Activated naive CD8-positive, alpha-beta T cell treated with anti-CD3 and anti-CD28 coated beads, Interleukin-2, amount 50 U/mL, for 24 hours (primary cell): ENCODE data around the gene DNAH17.
"Not testable (repeated sequence)": the region's sequence is repeated elsewhere in the genome, so short reads cannot be mapped to it uniquely, and the experiment has no call there.

Source experiments
- ATAC-seq: fragments of 150-1000 bp; cut with Tn5 transposase; one replicate; pipeline ENCODE4 v1.10.0; 2021
- DNase-seq: peaks from one replicate; pipeline ENCODE4 v3.0.0; 2021
- H3K27ac Mint-ChIP-seq: one replicate; pipeline ENCODE4 v1.8.0; 2021; ENCODE audit warnings: mild to moderate bottlenecking, mixed read lengths
- H3K27me3 Mint-ChIP-seq: one replicate; pipeline ENCODE4 v1.8.0; 2021; ENCODE audit warnings: mixed read lengths
- H3K36me3 Mint-ChIP-seq: one replicate; pipeline ENCODE4 v1.8.0; 2021; ENCODE audit warnings: low read depth, mixed read lengths
- H3K4me1 Mint-ChIP-seq: one replicate; pipeline ENCODE4 v1.8.0; 2021; ENCODE audit warnings: mixed read lengths
- H3K4me3 Mint-ChIP-seq: one replicate; pipeline ENCODE4 v1.8.0; 2021; ENCODE audit warnings: mild to moderate bottlenecking, moderate library complexity, mixed read lengths
- H3K9me3 Mint-ChIP-seq: one replicate; pipeline ENCODE4 v1.8.0; 2021; ENCODE audit warnings: mixed read lengths

DNAH17 gene

DNA sequence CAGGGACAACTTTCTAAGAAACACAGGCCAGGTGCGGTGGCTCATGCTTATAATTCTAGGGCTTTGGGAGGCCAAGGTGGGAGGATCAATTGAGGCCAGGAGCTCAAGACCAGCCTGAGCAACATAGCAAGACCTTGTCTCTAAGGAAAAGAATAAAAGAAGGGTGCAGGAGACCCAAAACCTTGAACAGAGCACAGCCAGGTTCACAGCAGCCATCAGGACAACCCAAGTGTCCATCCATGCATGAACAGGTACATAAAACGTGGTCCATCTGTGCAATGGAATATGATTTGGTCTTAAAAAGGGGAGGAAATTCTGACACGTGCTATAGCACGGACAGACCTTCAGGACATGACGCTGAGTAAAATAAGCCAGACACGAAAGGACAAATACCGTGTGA lies 107.8 kb downstream of the DNAH17 start:
- H3K4me1 Mint-ChIP-seq: peaks cover 3% of the 10 kb centered on the region
- no peaks in the 10 kb centered on the region for H3K9me3 Mint-ChIP-seq
- no peak for ATAC-seq
- peaks cover 3% of the 10 kb centered on the region for H3K27me3 Mint-ChIP-seq
- no peak for DNase-seq
- no peak overlapping the region for H3K4me3 Mint-ChIP-seq
- no peaks in the 10 kb centered on the region for H3K36me3 Mint-ChIP-seq
- no peak overlapping the region for H3K27ac Mint-ChIP-seq

DNA sequence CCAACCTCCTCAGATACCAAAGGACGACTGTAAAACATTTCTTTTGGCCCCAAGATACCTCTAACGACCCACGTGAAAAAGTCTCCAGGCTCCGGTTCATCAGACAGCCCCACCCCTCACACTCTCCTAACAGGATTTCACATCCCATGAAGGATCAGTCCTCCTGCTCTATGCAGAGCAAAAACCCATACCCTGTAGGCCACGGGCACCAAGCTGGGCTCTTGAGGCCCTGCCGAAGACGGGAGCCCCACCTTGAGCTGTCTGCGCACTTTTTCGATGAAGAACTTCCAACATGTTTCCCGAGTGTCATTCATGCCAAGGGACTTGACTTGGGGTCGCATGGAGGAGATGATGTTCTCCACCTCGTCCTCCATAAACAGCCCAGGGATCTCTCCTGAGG lies 108.8 kb downstream of the DNAH17 start:
- DNase-seq: no peak
- no peak for ATAC-seq
- no peaks in the 10 kb centered on the region for H3K4me1 Mint-ChIP-seq
- H3K4me3 Mint-ChIP-seq: no peak overlapping the region
- no peak overlapping the region for H3K27ac Mint-ChIP-seq
- peaks cover 3% of the 10 kb centered on the region for H3K27me3 Mint-ChIP-seq
- H3K9me3 Mint-ChIP-seq: no peaks in the 10 kb centered on the region
- no peaks in the 10 kb centered on the region for H3K36me3 Mint-ChIP-seq

DNA sequence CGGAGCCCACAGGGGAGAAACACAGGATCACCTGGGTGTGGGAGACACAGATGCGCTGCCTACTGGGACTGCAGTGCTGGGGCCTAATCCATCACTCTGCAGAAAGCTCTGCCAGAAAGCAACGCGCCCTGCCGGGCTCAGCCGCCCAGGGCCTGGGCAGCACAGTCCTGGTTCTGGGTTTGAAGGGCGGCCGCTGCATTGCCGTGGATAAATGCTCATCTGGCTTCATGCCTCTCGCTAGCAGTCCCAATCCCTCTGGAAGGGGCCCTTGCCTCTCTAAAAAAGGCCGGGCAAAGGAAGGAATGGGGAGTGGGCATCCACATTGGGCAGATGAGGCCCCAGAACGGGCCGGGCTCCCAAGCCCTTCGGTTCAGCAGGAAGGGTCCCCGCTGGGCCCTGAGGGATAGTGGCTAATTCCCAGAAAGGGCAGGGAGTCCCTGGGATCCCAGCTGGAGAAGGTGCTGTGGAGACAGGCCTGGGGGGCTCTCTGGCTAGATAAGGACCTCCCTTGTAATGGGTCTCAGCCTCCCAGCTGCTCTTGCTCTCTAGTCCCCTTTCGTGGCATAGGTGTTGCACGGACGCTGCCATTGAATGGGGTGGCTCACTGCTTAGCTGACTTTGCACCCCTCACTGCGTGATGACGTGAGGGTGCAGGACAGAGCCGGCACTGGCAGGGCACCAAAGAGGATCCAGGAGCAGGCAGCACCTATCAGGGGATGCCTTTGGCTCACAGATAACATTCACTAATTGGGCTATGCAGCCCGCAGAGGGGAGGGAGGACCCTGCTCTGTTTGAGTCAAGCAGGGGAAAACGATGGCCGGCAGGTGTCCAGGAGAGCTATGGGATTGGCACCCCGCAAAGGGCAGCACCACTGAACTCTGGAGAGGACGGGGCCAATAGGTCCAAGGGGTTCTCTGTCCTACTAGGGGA lies 110.1 kb downstream of the DNAH17 start:
- H3K36me3 Mint-ChIP-seq: no peaks in the 10 kb centered on the region
- no peak overlapping the region for H3K27ac Mint-ChIP-seq
- H3K9me3 Mint-ChIP-seq: no peaks in the 10 kb centered on the region
- DNase-seq (no peak), ATAC-seq (no peak)
- no peak overlapping the region for H3K4me3 Mint-ChIP-seq
- no peaks in the 10 kb centered on the region for H3K4me1 Mint-ChIP-seq
- H3K27me3 Mint-ChIP-seq: no peaks in the 10 kb centered on the region

DNA sequence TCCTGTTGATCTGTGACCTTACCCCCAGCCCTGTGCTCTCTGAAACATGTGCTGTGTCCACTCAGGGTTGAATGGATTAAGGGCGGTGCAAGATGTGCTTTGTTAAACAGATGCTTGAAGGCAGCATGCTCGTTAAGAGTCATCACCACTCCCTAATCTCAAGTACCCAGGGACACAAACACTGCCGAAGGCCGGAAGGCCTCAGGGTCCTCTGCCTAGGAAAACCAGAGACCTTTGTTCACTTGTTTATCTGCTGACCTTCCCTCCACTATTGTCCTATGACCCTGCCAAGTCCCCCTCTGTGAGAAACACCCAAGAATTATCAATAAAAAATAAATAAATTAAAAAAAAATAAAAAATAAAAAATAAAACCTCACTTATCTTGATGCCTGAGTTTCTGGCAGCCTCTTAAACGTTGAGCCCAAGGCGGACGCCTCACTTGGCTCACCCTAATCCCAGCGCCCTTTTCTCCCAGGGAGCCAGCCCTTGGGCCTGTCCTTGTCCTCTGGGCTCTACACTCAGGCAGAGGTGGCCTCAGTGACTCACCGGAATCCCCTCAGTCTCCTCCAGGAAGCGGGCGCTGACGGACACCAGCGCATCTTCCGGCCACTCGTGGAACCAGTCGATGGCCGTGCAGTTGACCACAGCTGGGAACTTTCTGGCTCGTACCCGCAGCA lies 110.9 kb downstream of the DNAH17 start:
- H3K27me3 Mint-ChIP-seq, H3K27ac Mint-ChIP-seq, H3K36me3 Mint-ChIP-seq, DNase-seq, H3K4me3 Mint-ChIP-seq, H3K9me3 Mint-ChIP-seq, H3K4me1 Mint-ChIP-seq, ATAC-seq: not testable (repeated sequence)

DNA sequence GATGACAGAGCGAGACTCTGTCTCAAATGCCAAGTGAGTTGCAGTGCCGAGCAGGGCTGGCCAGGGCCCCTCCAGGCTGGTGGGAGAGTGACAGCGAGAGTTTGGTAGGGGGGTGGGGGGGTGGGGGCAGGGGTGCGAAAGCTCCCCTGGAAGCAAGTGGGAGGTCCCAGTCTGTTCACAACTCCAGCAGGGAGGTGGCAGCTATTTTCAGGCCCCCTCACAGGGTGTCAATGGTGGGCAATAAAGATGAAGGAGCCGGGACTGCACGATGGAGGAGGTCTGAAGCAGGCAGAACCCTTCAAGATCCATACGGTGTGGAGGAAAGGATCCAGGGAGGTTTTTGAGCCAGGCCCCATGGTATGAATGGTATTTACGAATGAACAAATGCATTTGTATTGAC lies 115.0 kb downstream of the DNAH17 start:
- Mint-ChIP-seq H3K36me3 (no peaks in the 10 kb centered on the region), H3K27ac (no peak overlapping the region), H3K4me1 (no peaks in the 10 kb centered on the region), H3K9me3 (no peaks in the 10 kb centered on the region), H3K4me3 (no peak overlapping the region), H3K27me3 (peaks cover 1% of the 10 kb centered on the region)
- DNase-seq: no peak
- no peak for ATAC-seq

DNA sequence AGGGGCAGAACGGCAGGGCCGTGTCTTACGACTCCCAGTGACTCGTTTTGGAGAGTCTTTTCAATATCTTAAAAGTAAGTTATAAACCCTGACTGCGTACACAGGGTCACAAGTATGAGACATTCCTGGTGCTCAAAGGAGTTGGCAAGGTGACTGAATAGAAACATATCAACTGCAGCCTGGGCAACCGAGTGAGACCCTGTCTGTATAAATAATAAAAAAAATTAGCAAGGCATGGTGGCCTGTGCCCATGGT lies 115.5 kb downstream of the DNAH17 start:
- Mint-ChIP-seq H3K4me3 (no peak overlapping the region), H3K27ac (no peak overlapping the region), H3K36me3 (no peaks in the 10 kb centered on the region), H3K4me1 (no peaks in the 10 kb centered on the region), H3K9me3 (no peaks in the 10 kb centered on the region), H3K27me3 (peaks cover 1% of the 10 kb centered on the region)
- no peak for DNase-seq
- ATAC-seq: no peak

DNA sequence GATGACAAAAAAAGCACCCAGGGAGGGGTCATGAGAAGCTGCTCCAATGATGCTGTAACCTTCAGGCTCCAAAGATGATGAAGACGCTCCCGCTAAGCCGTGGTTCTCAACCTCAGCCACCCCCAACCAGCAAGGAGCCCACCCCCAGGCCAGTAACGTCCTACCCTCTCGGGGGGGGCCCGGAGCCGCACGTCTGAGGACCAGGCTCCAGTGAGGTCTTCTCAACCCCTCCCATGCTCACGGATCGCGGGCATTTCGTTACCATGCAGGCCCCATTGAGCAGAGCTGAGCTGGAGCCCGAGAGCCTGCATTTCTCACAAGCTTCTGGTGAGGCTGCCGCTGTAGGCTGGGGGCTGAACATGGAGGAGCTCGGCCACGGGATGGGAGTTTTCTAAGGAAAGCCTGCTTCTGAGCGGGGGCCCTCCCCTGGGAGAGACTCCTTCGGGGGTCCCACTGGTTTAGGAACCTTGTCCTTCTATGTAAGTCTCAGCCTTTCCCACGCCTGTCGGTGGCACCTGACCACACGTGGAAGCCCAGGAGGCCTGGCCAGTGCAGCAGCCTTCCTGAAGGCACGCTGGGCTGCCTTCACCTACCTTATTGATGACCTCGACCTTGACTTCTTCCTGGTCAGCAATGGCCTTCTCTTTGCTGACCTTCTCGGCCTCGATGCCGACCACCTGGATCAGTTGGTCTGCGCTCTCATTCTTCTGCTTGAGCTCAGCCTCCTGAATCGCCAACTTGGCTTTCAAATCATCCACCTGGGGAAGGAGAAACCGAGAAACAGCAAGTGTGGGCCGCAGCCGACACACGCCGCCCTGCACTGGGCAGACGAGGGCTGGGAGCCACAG lies 116.0 kb downstream of the DNAH17 start:
- Mint-ChIP-seq H3K4me1 (no peaks in the 10 kb centered on the region), H3K27ac (no peak overlapping the region), H3K4me3 (no peak overlapping the region), H3K9me3 (no peaks in the 10 kb centered on the region), H3K27me3 (peaks cover 1% of the 10 kb centered on the region), H3K36me3 (no peaks in the 10 kb centered on the region)
- ATAC-seq: no peak
- DNase-seq: no peak

DNA sequence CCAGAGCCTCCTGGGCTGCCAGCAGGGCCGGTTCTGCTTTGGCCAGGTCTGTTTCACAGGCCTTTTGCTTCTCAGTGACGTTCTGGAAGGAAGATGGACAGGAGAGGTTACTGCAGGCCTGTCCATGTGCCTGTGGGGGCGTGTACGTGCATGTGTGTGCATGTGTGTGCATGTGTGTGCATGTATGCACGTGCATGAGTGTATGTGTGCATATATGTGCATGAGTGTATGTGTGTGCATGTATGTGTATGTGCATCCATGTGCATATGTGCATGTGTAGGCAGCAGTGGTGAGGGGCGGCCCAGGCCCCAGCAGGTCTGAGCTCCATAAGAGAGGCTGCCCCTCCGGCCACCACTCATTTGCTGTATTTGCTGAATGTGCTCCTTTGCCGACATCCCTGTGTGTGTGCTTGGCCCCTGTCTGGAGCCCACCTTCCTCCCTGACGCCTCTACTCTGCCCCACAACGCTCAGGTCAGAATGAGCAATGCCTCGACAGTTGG lies 117.0 kb downstream of the DNAH17 start:
- no peaks in the 10 kb centered on the region for H3K36me3 Mint-ChIP-seq
- H3K27ac Mint-ChIP-seq: no peak overlapping the region
- ATAC-seq (no peak), DNase-seq (no peak)
- no peak overlapping the region for H3K4me3 Mint-ChIP-seq
- H3K27me3 Mint-ChIP-seq: peaks cover 1% of the 10 kb centered on the region
- no peaks in the 10 kb centered on the region for H3K9me3 Mint-ChIP-seq
- no peaks in the 10 kb centered on the region for H3K4me1 Mint-ChIP-seq

DNA sequence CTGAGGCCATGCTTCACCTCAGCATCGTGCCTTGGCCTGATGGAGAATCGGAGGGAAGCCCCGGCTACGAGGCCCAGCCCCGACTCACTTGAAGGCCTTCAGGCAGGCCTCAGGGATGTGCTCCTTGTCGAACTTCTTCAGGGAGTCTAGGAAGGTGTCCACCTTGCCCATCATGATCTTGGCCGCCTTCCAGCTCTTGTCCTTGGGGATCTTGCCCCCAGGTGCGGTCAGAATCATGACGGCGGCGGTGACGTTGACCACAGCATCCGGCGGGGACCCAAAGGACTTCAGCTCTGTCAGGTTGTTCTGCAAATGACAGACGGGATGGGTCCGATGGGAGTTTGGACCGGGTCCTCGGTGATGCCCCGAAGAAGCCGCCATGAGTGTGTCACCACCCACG lies 117.5 kb downstream of the DNAH17 start:
- Mint-ChIP-seq H3K4me1 (no peaks in the 10 kb centered on the region), H3K27ac (no peak overlapping the region), H3K9me3 (no peaks in the 10 kb centered on the region), H3K36me3 (no peaks in the 10 kb centered on the region), H3K27me3 (peaks cover 1% of the 10 kb centered on the region), H3K4me3 (no peak overlapping the region)
- ATAC-seq (no peak), DNase-seq (no peak)

DNA sequence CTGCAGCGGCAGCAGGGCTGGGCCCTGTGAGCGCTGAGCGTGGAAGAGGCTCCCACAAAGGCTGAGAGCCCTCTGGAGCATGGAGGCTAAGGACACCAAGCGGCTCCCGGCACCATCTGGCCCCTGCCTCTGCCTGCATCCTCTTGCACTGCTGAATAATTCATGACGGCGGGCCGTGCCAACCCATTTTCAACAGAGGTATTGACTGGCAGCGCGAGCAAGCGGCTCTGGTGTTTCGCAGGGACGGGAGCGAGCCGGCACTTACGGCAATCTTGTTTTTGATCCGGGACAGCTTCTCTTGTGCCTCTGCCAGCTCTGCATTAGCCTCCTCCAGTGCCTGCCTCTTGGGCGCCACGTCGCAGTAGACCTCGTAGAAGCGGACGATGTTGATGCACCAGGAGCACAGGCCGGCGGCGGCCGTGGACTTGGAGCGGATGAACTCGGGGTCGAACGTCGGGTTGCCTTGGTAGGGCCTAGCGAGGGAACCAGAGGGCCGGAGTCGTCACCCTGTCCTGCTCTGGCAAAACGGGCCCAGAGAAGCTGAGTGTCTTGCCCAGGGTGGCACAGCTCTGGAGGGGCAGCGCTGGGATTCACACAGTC lies 118.4 kb downstream of the DNAH17 start:
- no peak for DNase-seq
- Mint-ChIP-seq H3K9me3 (no peaks in the 10 kb centered on the region), H3K36me3 (no peaks in the 10 kb centered on the region), H3K4me1 (no peaks in the 10 kb centered on the region), H3K27me3 (peaks cover 1% of the 10 kb centered on the region), H3K27ac (no peak overlapping the region), H3K4me3 (no peak overlapping the region)
- ATAC-seq: no peak

DNA sequence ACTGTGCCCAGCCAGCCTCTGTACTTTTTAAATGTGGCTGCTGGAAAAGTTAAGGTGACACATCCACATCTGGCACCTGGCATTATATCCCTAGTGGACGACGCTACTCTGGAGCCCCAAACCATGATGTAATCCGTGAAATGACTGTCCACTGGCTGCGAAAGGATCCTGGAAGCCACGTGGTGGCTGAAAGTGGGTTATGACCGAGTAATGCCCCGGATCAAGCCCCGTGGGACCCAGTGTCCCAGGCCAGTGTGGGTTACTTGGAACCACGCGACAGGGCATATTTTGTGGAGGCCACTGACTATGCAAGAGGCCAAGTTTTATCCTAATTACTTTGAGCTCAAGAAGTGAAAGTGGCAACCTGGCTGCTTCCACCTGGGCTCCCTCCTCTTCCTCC lies 119.1 kb downstream of the DNAH17 start:
- H3K27ac Mint-ChIP-seq: no peak overlapping the region
- no peaks in the 10 kb centered on the region for H3K4me1 Mint-ChIP-seq
- H3K9me3 Mint-ChIP-seq: no peaks in the 10 kb centered on the region
- no peak for ATAC-seq
- H3K36me3 Mint-ChIP-seq: no peaks in the 10 kb centered on the region
- H3K27me3 Mint-ChIP-seq: peaks cover 1% of the 10 kb centered on the region
- no peak overlapping the region for H3K4me3 Mint-ChIP-seq
- DNase-seq: no peak

DNA sequence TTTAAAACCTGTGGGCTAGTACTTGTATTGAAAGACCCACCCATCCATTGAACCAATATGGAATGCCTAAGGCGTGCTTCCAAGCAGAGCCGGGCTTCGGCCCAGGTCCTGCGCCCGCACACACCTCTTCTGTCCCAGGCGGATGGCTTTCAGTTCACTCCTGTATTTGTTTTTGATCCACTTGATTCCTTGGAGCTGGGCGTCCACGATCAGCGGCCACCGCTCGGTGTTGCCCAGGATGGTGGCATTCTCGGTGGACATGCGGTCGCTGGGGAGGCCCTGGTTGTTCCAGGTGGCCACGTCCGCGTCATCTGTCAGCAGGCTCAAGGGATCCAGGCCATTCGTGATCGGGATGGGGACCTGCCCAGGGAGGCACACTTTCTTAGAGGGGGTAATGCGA lies 122.8 kb downstream of the DNAH17 start:
- Mint-ChIP-seq H3K36me3 (no peaks in the 10 kb centered on the region), H3K27me3 (no peaks in the 10 kb centered on the region), H3K9me3 (no peaks in the 10 kb centered on the region), H3K27ac (no peak overlapping the region), H3K4me3 (no peak overlapping the region), H3K4me1 (no peaks in the 10 kb centered on the region)
- DNase-seq (no peak), ATAC-seq (no peak)

DNA sequence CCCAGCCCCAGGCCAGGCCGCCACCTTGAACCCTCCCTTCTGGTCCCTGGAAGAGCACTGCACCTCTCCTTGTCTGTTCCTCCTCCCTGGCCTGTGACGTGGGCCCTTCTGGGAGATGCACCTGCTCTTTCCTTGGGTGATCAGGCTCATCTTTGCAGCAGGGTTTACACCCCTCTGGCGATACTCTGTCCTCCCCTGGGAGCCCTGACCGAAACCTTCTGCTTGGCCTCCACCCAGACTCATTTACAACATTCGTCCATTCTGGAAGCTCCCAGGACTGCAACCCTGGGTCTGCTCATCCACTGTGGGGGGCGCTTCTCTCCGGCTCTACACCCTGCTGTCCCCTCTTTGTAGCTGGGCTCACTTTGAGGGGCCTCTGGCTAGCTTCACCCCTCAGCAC lies 125.4 kb downstream of the DNAH17 start:
- ATAC-seq (no peak), DNase-seq (no peak)
- Mint-ChIP-seq H3K27ac (no peak overlapping the region), H3K9me3 (no peaks in the 10 kb centered on the region), H3K27me3 (no peaks in the 10 kb centered on the region), H3K36me3 (no peaks in the 10 kb centered on the region), H3K4me3 (no peak overlapping the region), H3K4me1 (no peaks in the 10 kb centered on the region)

DNA sequence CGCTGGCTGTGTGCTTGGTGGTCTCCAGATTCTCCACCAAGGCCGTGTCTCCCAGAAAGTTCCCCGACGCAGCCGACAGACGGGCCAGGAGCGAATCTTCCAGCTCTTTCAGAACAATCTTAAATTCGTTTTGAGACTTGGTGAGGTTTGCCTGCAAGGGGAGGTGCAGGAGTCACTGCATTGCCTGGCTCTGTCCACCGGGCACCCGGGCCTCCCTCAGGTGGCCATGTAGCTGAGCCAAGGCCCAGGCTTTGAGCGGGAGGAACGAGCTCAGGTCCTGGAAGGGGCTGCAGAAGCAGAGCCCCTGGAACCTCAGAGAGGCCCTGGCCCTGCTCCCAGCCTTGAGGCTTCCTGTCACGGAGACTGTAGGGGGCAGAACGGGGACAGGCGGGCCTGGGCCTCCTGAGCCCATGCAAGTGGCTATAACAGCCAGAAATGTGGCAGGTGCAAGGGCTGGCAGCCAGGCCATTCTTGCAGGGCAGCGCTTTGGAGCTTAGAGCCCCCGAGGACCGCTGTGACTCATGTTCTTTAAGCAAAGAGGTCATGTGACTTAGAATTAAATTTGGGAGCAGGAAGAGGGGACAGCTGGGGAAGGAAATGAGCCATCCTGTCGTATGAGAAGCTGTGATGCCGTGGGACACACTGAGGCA lies 126.4 kb downstream of the DNAH17 start:
- H3K27ac Mint-ChIP-seq: no peak overlapping the region
- ATAC-seq (no peak), DNase-seq (no peak)
- no peak overlapping the region for H3K4me3 Mint-ChIP-seq
- no peaks in the 10 kb centered on the region for H3K27me3 Mint-ChIP-seq
- no peaks in the 10 kb centered on the region for H3K4me1 Mint-ChIP-seq
- no peaks in the 10 kb centered on the region for H3K9me3 Mint-ChIP-seq
- no peaks in the 10 kb centered on the region for H3K36me3 Mint-ChIP-seq
